GM18526 (cell line): ENCODE measurements around the gene TMEM200B.

Experiments used
- POLR2A ChIP-seq: IDR thresholded peaks from 3 replicates; pipeline ENCODE4 v1.6.1; 2011; ENCODE audit not compliant: insufficient read length; ENCODE audit errors: extremely low read depth

Gene TMEM200B

DNA sequence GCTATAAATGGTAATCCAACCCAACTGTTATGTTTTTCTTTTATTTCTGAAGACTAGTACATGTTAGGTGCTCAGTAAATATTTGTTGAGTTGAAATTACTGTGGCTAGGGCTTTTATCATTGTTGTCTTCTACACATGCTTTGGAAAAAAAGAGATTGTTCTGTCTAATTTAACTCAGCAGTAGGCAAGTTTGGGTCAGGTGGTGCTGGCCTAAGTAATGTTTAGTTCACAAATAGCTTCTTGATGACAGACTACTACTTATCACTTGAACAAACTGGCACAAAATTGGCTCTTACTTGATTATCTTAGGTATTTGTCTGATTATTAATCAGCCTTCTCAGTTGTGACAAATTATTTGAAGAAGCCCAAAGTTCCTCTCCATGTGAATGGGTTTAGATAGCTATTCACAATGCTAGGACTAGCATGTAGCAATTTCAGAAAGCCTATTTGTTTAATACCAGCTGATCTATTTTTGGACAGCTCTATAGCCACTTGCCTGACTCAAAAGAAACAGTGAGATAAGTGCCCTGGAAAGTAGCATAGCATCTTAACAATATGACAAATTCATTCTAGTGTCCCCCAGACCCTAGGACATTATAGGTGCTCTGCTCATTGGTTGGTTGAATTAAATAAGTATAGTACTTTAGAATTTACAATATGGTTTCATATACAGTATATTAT lies 32.6 kb downstream of the TMEM200B start:
- TF ChIP-seq POLR2A = no peak

DNA sequence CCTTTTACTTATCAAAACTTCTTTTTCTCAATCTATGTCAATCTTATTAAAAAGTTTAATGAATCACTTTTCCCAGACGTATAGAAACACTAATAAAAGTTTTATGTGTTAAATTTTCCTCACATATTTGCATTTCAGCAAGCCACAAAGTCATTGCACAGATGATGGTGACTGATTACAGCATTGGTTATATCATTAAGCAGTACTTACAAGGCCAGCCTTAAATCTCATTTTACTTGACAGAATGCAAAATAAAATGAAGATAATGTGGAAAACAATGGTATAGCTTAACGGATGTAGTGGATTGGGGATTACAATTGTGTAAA lies 39.5 kb downstream of the TMEM200B start:
- TF ChIP-seq POLR2A = no peak

DNA sequence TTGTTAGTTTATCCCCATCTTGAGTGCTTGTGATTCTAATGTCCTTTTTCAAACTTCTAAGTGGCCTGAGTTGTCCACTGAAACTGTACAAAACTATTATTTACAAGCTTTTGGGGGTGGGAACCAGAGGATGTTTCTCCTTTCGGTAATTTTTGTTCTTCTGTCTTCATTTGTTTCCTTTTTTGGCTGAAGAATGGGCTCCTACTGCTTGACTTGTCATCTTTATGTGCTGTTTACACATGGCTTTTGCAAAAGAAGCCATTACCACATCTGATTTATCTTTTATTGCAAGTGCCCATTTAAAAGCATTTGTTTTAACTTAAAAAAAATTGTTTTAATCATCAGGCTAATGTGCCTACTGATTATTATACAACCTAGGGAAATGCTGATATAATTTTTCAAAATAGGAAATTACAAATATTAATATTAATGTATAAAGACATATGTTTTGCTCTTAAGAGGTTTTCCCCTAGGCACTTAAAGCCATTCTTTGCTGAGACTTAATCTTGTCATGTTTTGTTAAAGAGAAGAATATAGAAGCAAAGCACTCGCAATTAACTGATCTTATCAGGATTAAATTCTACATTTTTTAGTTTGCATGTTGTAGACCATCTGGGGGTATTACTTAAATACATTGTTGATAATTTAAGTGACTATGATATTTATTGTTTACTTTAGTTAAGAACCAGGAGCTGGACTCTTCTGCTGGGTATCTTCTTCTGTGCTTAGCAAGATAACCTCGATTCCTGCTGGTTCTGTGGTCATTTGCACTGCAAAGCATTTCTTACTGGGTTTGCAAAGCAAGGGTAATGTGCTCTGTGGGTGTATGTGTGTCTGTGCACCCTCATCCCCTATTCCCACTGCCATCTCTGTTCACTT lies 40.1 kb downstream of the TMEM200B start:
- TF ChIP-seq POLR2A = no peak

DNA sequence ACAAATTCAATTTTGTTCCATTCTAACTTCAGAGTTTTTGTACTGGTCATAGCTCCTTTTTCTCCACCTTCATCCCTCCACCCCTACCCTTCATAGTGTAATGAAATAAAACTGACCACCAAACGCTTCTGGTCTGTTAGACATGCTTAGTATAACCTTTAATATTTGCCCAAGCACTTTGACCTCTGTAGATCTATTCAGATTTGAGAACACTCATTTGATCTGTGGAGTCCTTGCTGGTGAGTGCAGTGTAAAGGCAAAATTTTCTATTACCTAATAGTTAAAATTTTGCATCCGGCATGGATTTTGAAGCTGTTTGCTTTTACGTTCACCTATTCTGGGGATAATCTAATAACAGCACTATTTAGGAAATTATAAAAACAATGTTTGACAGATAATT lies 41.2 kb downstream of the TMEM200B start:
- TF ChIP-seq POLR2A = no peak

DNA sequence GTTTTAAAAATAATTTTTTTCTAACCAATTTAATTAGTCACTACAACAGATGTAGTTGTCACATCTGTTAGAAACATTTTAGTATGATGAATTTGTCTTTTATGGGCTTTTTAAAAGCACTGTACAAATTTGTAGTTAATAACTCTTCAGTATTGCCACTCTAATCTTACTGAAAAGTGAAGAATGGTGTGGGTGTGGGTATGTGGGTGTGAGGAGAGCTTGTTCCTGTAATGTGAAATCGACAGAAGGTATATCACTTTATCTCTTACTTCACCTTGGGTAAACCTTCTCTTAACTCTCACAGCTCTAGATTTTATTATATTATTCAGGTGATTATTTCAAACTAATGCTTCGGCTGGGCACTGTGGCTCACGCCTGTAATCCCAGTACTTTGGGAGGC lies 42.5 kb downstream of the TMEM200B start:
- no peak for TF ChIP-seq POLR2A

DNA sequence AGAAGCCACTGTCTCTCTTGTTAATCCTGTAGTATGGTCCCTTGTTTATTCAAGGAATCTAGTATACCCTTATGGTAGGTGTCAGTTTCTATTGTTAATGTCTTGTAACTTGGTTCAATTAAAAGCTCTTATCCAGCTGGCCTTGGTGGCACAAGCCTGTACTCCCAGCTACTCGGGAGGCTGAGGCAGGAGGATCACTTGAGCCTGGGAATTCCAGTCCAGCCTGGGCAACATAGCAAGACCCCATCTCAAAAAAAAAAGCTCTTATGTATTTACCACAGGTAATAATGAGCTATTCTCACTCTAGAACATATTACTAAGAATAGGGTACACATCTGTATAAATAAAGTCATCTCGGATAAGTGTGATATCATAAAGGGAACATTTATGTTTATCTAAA lies 46.5 kb downstream of the TMEM200B start:
- no peak for TF ChIP-seq POLR2A
